Panc1 (cell line): ENCODE results near the gene WHRN. TPM values are rescaled to one million over a fixed set of nuclear protein-coding genes. Genes with fewer than 3 reads are reported as not detected.

Experiments
- ATAC-seq: fragments of 200-7000 bp; cut with Tn5 transposase; 2 replicates; pipeline ENCODE4 v1.9.1; 2020; ENCODE audit warnings: mild to moderate bottlenecking, moderate library complexity
- BruUV-seq: library from RNA; stranded (reverse); fragments of 400-500 nt; replicated peaks from 2 replicates; lab custom pipeline; 2021; lab: Mats Ljungman, UMichigan
- CTCF ChIA-PET: fragments of 300-600 bp; sonication (Branson Sonifier 250); formaldehyde crosslinking; loops from one replicate; lab custom pipeline; 2022; ENCODE audit warnings: antibody characterized with exemption; lab: Charles Lee
- POLR2A ChIA-PET: fragments of 300-600 bp; sonication (Branson Sonifier 250); formaldehyde crosslinking; loops from one replicate; lab custom pipeline; 2022; ENCODE audit warnings: antibody characterized with exemption; lab: Charles Lee
- DNase-seq: peaks from one replicate; pipeline ENCODE4 v3.0.0-alpha.2; 2010; ENCODE audit warnings: low read depth, low spot score
- H3K27ac ChIP-seq: 2 replicates; pipeline ENCODE4 v1.5.1; 2011; ENCODE audit warnings: mild to moderate bottlenecking, low read length, inconsistent platforms
- H3K27me3 ChIP-seq: fragments of 200-500 bp; sonication (Bioruptor generic); 2 replicates; pipeline ENCODE4 v1.6.0; 2014; ENCODE audit warnings: low read length, inconsistent platforms; ENCODE audit not compliant: control insufficient read depth, insufficient read depth
- H3K36me3 ChIP-seq: fragments of 200-500 bp; sonication (Bioruptor generic); 2 replicates; pipeline ENCODE4 v1.5.1; 2014; ENCODE audit warnings: inconsistent platforms, mild to moderate bottlenecking, low read length, moderate library complexity; ENCODE audit not compliant: control insufficient read depth, insufficient read depth
- H3K4me1 ChIP-seq: 2 replicates; pipeline ENCODE4 v1.5.1; 2011; ENCODE audit warnings: inconsistent platforms, mild to moderate bottlenecking, low read length, moderate library complexity; ENCODE audit not compliant: control insufficient read depth, insufficient read depth
- H3K4me3 ChIP-seq, 2 experiments: 2 replicates each; pipeline ENCODE4 v1.5.1; 2011 to 2012; ENCODE audit warnings: low read depth in 2 of 2, low read length in 2 of 2, mild to moderate bottlenecking in 2 of 2, inconsistent platforms in 1 of 2, moderate library complexity in 1 of 2
- H3K9me3 ChIP-seq: fragments of 200-500 bp; sonication (Bioruptor generic); 2 replicates; pipeline ENCODE4 v1.5.1; 2014; ENCODE audit warnings: low read depth, mild to moderate bottlenecking, inconsistent platforms, low read length, moderate library complexity; ENCODE audit not compliant: control insufficient read depth, insufficient read depth
- POLR2AphosphoS5 ChIP-seq: IDR thresholded peaks from 2 replicates; pipeline ENCODE4 v1.6.1; 2012; ENCODE audit warnings: mild to moderate bottlenecking, low read depth, low read length, moderate library complexity
- REST ChIP-seq, 2 experiments: IDR thresholded peaks; 2 replicates each; pipeline ENCODE4 v1.6.1; 2011 to 2012; ENCODE audit warnings: low read depth in 2 of 2, control low read depth in 1 of 2, low read length in 1 of 2, mild to moderate bottlenecking in 1 of 2, moderate library complexity in 1 of 2; ENCODE audit not compliant: insufficient read depth in 1 of 2
- SIN3A ChIP-seq: IDR thresholded peaks from 2 replicates; pipeline ENCODE4 v1.6.1; 2012; ENCODE audit warnings: low read depth, mild to moderate bottlenecking, low read length, moderate library complexity, borderline replicate concordance; ENCODE audit not compliant: insufficient read depth
- TCF7L2 ChIP-seq: IDR thresholded peaks from 2 replicates; pipeline ENCODE4 v1.6.1; 2011; ENCODE audit warnings: mild to moderate bottlenecking, low read depth, low read length, inconsistent platforms
- in situ Hi-C: cut with HindIII; loops from 2 replicates; pipeline ENCODE4 v1.10.0; 2016; ENCODE audit warnings: low sequenced_read_pairs, low pct_unique_long_range_greater_than_20kb
- intact Hi-C: fragments of 100-400 bp; cut with micrococcal nuclease; formaldehyde crosslinking; loops from one replicate; pipeline ENCODE4 v1.10.0; 2022; ENCODE audit not compliant: unreplicated experiment
- total RNA-seq: library from RNA; stranded (reverse); gene quantifications from one replicate; pipeline ENCODE4 v1.2.1, GENCODE V29; 2021; ENCODE audit not compliant: unreplicated experiment
- TF ChIP-seq, protein P1 (sequence below): fragments of 450-650 bp; IDR thresholded peaks from 2 replicates; pipeline ENCODE4 v1.5.1; 2017; ENCODE audit warnings: mild to moderate bottlenecking

Gene WHRN
- total RNA-seq, 1 experiment from 2014 or later, result 18.0 TPM

DNA sequence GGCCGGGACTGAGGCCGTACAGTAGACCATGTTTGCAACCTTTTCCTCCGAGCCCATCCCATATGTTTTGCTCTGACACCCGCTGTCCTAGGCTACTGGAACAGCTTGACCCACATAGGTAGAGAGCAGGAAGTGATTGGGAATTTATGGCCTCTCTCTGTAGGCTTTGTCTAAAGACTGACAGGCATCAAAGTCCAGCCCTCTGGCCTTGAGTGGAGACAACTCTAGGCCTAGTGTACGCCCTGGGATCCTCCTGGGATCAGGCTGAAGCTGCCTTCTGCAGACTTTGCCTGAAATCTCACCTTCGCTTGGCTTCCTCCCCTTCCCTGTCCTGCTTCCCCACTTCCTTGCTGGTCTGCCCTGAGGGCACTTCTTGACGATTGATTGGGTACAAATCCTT, 103.9 kb downstream of the WHRN start:
- Histone ChIP-seq H3K27ac (no peak overlapping the region), H3K4me3 (no peak overlapping the region), H3K36me3 (no peaks in the 10 kb centered on the region; the same call in 1 of the 2 replicates), H3K4me1 (no peaks in the 10 kb centered on the region; the same call in none of the 2 replicates), H3K9me3 (no peaks in the 10 kb centered on the region), H3K27me3 (no peaks in the 10 kb centered on the region)
- CTCF ChIA-PET, result no interaction called here
- in situ Hi-C loops, result no loop called here
- ATAC-seq, result no peak
- BruUV-seq, result no TSS peak
- intact Hi-C loops, result no loop called here
- DNase-seq, result no peak
- POLR2A ChIA-PET, result no interaction called here
- TF ChIP-seq SIN3A (no peak), REST (IDR thresholded peaks at IDR 0.05; ENCODE audit: insufficient read depth in 1 of 2, low read depth in 2 of 2, low read length in 1 of 2) (no peak), POLR2AphosphoS5 (no peak), TCF7L2 (no peak)
- TF ChIP-seq, protein P1, sequence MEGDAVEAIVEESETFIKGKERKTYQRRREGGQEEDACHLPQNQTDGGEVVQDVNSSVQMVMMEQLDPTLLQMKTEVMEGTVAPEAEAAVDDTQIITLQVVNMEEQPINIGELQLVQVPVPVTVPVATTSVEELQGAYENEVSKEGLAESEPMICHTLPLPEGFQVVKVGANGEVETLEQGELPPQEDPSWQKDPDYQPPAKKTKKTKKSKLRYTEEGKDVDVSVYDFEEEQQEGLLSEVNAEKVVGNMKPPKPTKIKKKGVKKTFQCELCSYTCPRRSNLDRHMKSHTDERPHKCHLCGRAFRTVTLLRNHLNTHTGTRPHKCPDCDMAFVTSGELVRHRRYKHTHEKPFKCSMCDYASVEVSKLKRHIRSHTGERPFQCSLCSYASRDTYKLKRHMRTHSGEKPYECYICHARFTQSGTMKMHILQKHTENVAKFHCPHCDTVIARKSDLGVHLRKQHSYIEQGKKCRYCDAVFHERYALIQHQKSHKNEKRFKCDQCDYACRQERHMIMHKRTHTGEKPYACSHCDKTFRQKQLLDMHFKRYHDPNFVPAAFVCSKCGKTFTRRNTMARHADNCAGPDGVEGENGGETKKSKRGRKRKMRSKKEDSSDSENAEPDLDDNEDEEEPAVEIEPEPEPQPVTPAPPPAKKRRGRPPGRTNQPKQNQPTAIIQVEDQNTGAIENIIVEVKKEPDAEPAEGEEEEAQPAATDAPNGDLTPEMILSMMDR, result no peak

- intact Hi-C loops, result no loop called here
- CTCF ChIA-PET, result no interaction called here
- BruUV-seq, result no TSS peak
These were observed 104.5 kb downstream of the WHRN start for GRCh38 chr9:114400772-114401171.

More at GRCh38 chr9:114400772-114401171, 104.5 kb downstream of the WHRN start:
- H3K36me3 ChIP-seq, result no peaks in the 10 kb centered on the region; the same call in 1 of the 2 replicates
- no peaks in the 10 kb centered on the region for H3K27me3 ChIP-seq
- DNase-seq, result no peak
- no peak overlapping the region for H3K4me3 ChIP-seq
- no peaks in the 10 kb centered on the region; the same call in none of the 2 replicates for H3K4me1 ChIP-seq
- no peaks in the 10 kb centered on the region for H3K9me3 ChIP-seq
- TF ChIP-seq TCF7L2 (no peak), SIN3A (no peak), REST (IDR thresholded peaks at IDR 0.05; ENCODE audit: insufficient read depth in 1 of 2, low read depth in 2 of 2, low read length in 1 of 2) (no peak)
- H3K27ac ChIP-seq, result no peak overlapping the region
- POLR2A ChIA-PET, result no interaction called here
- no peak for ATAC-seq
- in situ Hi-C loops, result no loop called here
